ENCODE results near the gene UNKL.

Gene UNKL

DNA sequence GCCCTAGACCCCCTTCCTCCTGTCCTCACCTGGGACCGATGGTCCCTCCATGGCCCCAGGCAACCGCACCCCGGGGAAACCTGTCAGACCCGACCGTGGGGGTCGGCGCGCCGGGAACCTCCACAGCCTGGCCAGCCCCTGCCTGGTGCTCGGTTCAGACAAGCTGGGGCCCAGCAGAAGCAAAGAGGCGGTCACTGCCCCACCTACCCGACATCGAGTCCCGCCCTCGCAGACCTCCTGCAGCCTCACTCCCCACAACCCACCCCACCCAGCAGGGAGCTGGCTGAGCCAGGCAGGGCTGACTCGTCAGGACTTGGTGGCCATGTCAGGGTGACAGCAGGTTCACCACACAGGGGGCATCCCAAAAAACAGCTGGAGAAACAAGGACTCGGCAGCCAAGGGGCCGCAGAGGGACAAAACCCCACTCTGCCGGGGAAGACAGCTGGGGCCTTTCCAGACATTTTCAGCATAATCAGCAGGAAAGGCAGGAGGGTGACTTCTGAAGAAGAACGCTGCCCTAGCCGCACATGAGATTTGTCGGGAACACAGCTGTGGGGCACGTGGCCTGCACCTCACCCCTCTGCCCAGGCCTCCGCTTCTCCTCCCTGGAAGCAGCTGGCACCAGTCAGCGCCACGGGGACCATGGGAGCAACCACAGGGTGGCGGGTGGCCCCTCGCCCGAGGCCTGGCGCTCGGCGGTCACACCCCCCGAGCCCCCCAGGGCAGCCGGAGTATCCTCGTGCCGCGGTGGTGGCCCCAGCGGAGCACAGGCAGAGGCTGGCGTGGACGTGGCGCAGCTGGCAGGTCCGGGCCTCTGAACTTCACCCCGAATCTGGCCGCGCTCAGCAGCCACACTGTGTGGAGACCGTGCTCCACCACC lies 39.8 kb downstream of the UNKL start:
- CTCF ChIA-PET: no interaction called here
- peaks cover 14% of the 10 kb centered on the region for H3K4me1 Mint-ChIP-seq
- H3K36me3 Mint-ChIP-seq: peaks cover 5% of the 10 kb centered on the region
- H3K9me3 Mint-ChIP-seq: no peaks in the 10 kb centered on the region
- no peaks in the 10 kb centered on the region for H3K27me3 Mint-ChIP-seq
- H3K27ac Mint-ChIP-seq: no peak overlapping the region
- DNase-seq: no peak
- H3K4me3 Mint-ChIP-seq: no peak overlapping the region

DNA sequence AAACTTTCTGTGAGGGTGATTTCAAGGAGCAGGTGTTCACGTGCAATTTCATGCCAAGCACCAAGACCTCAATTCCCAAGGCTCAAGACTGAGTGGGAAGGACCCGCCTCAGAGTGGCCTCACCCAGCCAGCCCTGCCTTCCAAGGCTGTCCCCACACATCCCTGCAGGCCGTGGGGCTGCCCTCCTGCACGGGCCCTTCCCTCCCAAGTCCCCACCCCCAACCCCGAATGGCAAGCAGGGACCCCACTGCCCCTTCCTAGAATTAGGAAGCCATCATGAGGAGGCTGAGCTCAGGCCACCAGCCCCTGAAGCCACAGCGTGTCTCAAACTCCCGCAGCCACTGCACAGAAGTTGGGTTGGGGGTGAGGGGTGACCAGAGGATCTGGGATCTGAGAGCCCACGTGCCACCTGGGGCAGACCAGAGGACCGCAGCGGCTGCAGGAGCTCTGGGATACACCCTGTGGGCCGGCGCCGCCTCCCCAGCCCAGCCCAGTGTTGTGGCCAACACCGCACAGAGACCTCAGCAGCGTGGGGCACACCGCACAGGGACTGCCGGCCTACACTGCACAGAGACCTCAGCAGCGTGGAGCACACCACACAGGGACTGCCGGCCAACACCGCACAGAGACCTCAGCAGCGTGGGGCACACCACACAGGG lies 42.1 kb downstream of the UNKL start:
- CTCF ChIA-PET: no interaction called here
- no peaks in the 10 kb centered on the region for H3K27me3 Mint-ChIP-seq
- no peak for DNase-seq
- no peak overlapping the region for H3K4me3 Mint-ChIP-seq
- no peak overlapping the region for H3K27ac Mint-ChIP-seq
- peaks cover 5% of the 10 kb centered on the region for H3K36me3 Mint-ChIP-seq
- H3K9me3 Mint-ChIP-seq: no peaks in the 10 kb centered on the region
- H3K4me1 Mint-ChIP-seq: no peaks in the 10 kb centered on the region

DNA sequence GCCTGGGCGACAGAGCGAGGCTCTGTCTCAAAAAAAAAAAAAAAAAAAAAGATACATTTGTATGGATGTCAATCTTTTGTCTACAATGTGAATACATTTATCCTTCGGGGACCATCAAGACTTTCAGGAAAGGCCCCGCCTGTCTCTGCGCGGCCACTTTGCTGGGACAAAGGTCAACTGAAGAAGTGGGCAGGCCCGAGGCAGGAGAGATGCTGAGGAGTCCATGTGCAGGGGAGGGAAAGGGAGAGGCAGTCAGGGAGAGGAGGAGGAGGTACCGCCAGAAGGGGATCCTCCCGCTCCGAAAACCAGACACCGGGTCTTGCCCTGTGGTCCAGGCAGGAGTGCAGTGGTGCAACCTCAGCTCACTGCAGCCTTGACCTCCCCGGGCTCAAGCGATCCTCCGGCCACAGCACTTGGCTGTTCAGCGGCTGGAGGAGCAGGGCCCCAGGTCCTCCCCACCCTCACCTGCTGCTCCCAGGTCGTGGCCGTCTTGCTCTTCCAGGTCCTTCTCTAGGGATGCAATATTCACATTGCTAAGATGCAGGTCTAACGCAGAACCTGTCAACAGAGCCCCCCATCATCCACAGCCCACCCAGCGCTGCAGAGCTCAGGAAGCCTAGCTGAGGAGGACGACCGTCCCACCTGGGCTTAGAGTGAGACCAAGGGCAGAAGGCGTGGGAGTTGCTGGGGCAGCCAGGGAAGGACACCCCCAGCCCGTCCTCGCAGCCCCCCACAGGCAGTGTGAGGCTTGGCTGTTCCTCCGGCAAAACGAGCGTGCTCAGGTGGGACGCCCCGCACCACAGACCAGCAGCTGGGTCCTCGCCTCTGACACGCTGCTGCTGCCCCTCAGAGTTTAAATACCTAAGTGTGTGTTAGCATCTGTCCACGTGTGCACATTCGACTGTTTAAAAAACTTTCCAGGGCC lies 43.2 kb downstream of the UNKL start:
- CTCF ChIA-PET: no interaction called here
- no peak overlapping the region for H3K27ac Mint-ChIP-seq
- DNase-seq: no peak
- H3K36me3 Mint-ChIP-seq: peaks cover 3% of the 10 kb centered on the region
- H3K27me3 Mint-ChIP-seq: no peaks in the 10 kb centered on the region
- H3K4me3 Mint-ChIP-seq: no peak overlapping the region
- H3K4me1 Mint-ChIP-seq: no peaks in the 10 kb centered on the region
- no peaks in the 10 kb centered on the region for H3K9me3 Mint-ChIP-seq

DNA sequence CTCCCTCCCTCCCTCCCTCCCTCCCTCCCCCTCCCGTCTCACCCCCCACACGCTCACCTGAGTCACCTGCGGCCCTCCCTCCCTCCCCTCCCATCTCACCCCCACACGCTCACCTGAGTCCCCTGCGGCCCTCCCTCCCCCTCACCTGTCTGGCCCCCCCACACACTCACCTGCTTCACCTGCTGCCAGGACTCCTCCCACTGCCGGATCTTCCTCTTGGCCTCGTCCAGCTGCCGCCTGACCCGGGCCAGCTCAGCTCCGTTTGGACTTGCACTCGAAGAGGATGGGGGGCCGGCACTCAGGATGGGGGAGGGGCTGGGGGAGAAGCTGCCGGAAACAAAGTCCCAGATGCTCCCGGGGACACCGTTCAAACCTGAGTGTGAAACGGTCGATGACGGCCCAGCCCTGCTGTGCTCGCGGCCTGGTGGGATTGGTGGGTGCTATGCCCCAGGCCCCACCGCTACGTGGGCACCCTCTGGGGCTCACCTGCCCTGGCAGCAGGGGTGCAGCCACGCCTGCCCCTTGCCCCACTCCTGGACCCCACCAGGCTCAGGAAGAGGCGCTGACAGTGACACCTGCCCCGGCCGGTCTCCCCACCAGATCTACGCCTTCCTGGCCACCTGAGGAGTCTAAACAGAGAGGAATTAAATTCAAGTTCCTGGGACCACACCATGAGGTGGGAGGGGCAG lies 46.9 kb downstream of the UNKL start:
- Mint-ChIP-seq H3K4me1 (peaks cover 2% of the 10 kb centered on the region), H3K27me3 (no peaks in the 10 kb centered on the region), H3K9me3 (no peaks in the 10 kb centered on the region), H3K4me3 (no peak overlapping the region), H3K36me3 (peaks cover 8% of the 10 kb centered on the region), H3K27ac (no peak overlapping the region)
- CTCF ChIA-PET: no interaction called here
- DNase-seq: no peak

DNA sequence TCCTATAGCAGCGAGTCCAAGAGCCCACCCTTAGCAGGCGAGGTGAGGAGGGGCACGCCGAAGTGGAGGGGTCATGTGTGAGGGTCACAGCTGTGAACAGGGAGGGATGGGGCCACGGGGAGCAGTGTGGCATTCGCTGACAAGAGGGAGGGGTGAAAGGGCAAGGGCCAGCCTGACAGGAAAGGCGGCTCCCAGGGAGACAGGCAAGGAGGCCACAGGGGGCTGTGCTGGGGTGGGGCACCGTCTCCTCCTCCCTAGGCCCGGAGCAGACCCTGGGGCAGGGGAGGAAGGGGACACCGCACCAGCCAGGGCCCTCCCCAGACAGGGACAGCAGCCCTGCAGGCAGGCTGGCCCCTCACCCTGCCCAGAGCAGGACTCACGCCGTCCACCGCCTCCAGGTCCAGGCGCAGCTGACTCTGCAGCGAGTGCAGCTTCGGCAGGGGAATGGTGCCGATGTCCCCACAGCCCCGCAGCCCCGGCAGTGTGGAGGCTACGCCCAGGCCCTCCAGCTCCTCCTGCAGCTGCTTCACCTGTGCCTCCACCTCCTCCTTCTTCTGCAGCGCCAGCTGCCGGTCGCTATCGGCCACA lies 47.7 kb downstream of the UNKL start:
- no peak for DNase-seq
- CTCF ChIA-PET: no interaction called here
- Mint-ChIP-seq H3K4me1 (peaks cover 2% of the 10 kb centered on the region), H3K27ac (no peak overlapping the region), H3K4me3 (no peak overlapping the region), H3K9me3 (no peaks in the 10 kb centered on the region), H3K36me3 (peaks cover 8% of the 10 kb centered on the region), H3K27me3 (no peaks in the 10 kb centered on the region)

DNA sequence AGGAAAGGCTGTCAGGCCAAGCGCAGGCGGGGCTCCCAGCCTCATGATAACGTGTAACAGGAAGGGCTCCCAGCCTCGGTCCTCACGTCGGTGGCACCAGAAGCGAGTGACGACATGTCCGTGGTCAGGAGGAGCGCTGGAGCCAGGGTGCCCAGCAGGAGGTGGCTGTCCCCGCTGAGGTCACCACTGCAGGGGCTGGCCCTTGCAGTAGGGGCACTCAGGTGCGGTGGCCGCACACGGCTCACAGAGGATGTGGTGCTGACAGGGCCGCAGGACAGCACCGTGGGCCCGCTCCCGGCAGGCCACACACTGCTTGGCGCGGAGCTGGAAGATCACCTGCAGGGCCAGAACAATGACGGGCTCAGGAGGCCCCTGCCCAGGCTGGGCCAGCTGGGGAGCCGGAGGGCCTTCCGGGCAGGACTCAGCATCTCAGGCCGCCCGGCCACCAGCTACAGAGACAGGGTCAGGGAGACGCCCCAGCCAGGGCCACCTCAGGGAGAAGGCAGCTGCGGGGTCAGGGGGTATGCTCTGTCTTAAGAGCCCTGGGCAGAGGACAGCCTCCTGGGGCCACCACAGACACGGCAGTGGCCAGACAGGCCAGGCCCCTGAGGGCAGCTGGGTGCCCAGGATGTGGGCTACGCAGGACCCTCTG lies 48.3 kb downstream of the UNKL start:
- no peaks in the 10 kb centered on the region for H3K9me3 Mint-ChIP-seq
- DNase-seq: no peak
- no peak overlapping the region for H3K4me3 Mint-ChIP-seq
- H3K36me3 Mint-ChIP-seq: peaks cover 8% of the 10 kb centered on the region
- no peaks in the 10 kb centered on the region for H3K27me3 Mint-ChIP-seq
- H3K27ac Mint-ChIP-seq: no peak overlapping the region
- H3K4me1 Mint-ChIP-seq: peaks cover 2% of the 10 kb centered on the region
- CTCF ChIA-PET: interaction anchor here (1.3 kb wide), 1 partner anchor 23 kb away, joined by 3 read pairs; no protein-coding TSS in a partner anchor

DNA sequence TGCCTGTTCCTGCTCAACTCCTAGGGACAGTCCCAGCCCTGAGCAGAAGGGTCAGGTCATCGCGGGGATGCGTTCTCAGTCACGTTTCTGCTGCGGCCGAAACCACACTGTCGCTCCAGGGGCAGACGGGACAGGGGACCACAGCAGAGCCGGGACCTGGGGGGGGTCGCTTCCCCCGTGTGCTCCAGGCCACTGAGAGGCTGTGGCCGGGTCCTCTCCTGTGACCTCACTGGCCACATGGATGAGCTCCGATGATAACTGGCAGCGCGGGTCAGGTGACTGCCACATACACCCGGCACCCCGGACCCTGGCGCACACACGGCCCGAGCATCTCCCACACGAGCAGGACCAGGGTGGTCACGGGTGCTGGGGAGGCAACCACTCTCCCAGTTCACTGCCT lies 50.0 kb downstream of the UNKL start:
- CTCF ChIA-PET: interaction anchor here (0.9 to 2.5 kb wide), 9 partner anchors 15 to 359 kb away, joined by 3 to 14 read pairs (median 4); partner anchors contain the start of gene MAPK8IP3
- peaks cover 2% of the 10 kb centered on the region for H3K4me1 Mint-ChIP-seq
- no peaks in the 10 kb centered on the region for H3K9me3 Mint-ChIP-seq
- H3K27me3 Mint-ChIP-seq: no peaks in the 10 kb centered on the region
- peaks cover 8% of the 10 kb centered on the region for H3K36me3 Mint-ChIP-seq
- H3K27ac Mint-ChIP-seq: no peak overlapping the region
- DNase-seq: no peak
- no peak overlapping the region for H3K4me3 Mint-ChIP-seq

DNA sequence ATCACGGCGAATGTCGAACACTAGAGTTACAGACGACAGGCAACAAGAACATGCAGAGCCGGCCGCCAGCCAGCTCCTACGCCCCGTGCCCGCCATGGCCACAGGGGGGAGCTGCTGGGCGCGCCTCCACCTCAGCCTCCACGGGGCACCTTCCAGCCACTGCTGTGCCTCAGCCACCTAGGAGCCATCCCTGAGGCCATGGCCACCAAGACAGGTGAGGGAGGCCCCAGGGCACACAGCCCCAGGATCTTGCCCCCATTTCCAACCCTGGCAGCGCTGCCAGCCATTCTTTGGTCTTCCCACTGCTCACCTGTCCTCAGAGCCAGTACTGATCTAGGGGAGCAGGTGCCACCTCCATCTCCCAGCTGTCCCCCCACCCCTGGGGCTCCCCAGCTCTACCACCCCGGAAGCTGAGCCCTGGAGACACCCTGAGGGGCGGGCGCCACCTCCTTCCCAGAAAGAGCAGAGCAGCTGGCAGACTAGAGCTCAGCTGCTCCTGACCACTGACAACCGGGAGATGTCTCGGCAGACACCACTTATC lies 50.9 kb downstream of the UNKL start:
- CTCF ChIA-PET: interaction anchor here (0.6 to 2.5 kb wide), 10 partner anchors 10 to 360 kb away, joined by 3 to 14 read pairs (median 4); partner anchors contain the start of gene MAPK8IP3
- no peak overlapping the region for H3K27ac Mint-ChIP-seq
- no peak overlapping the region for H3K4me3 Mint-ChIP-seq
- H3K36me3 Mint-ChIP-seq: peaks cover 9% of the 10 kb centered on the region
- no peaks in the 10 kb centered on the region for H3K9me3 Mint-ChIP-seq
- H3K27me3 Mint-ChIP-seq: no peaks in the 10 kb centered on the region
- peak; percentile 78 for DNase-seq
- H3K4me1 Mint-ChIP-seq: peaks cover 2% of the 10 kb centered on the region

DNA sequence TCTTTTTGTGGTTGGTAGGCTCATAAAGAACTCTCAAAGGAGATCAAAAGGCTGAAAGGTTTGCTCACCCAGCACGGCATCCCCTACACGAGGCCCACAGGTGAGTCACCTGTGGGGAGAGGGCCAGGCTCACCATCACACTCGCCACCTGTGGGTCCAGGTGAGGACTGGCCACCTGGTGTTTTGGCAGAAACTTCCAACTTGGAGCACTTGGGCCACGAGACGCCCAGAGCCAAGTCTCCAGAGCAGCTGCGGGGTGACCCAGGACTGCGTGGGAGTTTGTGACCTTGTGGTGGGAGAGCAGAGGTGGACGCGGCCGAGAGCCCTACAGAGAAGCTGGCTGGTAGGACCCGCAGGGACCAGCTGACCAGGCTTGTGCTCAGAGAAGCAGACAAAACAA lies 51.7 kb downstream of the UNKL start:
- CTCF ChIA-PET: interaction anchor here (1.3 to 2.5 kb wide), 6 partner anchors 9 to 361 kb away, joined by 3 to 14 read pairs (median 6); partner anchors contain the start of gene MAPK8IP3
- DNase-seq: no peak
- H3K9me3 Mint-ChIP-seq: no peaks in the 10 kb centered on the region
- H3K4me1 Mint-ChIP-seq: peaks cover 4% of the 10 kb centered on the region
- H3K27me3 Mint-ChIP-seq: no peaks in the 10 kb centered on the region
- H3K27ac Mint-ChIP-seq: no peak overlapping the region
- H3K4me3 Mint-ChIP-seq: no peak overlapping the region
- H3K36me3 Mint-ChIP-seq: peaks cover 9% of the 10 kb centered on the region

DNA sequence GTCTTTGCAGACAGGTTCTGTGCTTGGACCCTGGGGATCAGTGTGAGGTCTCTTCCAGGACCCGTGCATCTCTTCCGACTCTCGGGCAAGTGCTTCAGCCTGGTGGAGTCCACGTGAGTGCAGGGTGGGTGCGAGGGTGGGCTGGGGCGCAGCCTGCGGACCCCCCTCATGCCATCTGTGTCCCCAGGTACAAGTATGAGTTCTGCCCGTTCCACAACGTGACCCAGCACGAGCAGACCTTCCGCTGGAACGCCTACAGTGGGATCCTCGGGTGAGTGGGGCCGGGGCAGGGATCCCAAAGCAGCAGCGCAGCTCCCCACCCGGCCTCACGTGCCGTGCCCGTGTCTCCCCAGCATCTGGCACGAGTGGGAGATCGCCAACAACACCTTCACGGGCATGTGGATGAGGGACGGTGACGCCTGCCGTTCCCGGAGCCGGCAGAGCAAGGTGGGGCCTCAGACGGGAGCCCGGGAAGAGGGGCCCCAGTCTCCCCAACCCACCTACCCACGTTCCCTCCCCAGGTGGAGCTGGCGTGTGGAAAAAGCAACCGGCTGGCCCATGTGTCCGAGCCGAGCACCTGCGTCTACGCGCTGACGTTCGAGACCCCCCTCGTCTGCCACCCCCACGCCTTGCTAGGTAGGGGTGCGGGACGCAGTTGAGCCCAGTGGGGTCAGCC lies 52.7 kb downstream of the UNKL start:
- Mint-ChIP-seq H3K27me3 (no peaks in the 10 kb centered on the region), H3K36me3 (peaks cover 9% of the 10 kb centered on the region), H3K9me3 (no peaks in the 10 kb centered on the region), H3K4me1 (peaks cover 4% of the 10 kb centered on the region), H3K4me3 (no peak overlapping the region), H3K27ac (no peak overlapping the region)
- CTCF ChIA-PET: interaction anchor here (2.5 kb wide), 1 partner anchor 51 kb away, joined by 12 read pairs; no protein-coding TSS in a partner anchor
- no peak for DNase-seq

DNA sequence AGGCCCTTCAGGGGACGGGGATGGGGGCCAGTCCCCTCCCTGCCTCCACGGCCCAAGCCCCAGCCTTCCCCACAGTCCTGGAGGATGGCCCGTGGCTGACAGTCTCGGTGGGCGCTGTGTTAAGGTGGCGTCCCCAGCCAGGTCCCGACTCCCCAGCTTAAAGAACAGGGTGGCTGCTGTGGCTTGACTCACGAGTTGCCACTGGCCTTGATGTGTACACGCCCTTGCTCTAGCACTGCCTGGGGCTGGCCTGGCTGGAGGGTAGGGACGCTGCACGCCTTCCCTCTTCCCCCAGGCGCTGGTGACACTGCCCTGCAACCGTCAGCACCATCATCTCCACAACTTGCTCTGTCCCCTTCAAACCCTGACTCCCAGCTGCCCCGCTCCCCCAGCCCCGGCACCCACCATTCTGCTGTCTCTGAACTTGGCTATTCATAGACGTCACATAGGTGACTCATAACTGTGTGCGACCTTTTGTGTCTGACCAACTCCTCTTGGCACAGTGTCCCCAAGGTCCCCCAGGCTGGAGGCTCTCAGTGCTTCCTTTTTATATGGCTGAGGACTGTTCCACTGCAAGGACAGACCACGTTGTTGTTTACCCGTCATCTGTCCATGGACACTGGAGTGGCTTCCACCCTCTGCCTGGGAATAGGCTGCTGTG lies 56.5 kb downstream of the UNKL start:
- CTCF ChIA-PET: no interaction called here
- Mint-ChIP-seq H3K4me3 (no peak overlapping the region), H3K9me3 (no peaks in the 10 kb centered on the region)

More for the DNA sequence above, 56.5 kb downstream of the UNKL start:
- no peaks in the 10 kb centered on the region for H3K27me3 Mint-ChIP-seq
- DNase-seq: no peak
- H3K36me3 Mint-ChIP-seq: peaks cover 1% of the 10 kb centered on the region
- peaks cover 15% of the 10 kb centered on the region for H3K4me1 Mint-ChIP-seq
- H3K27ac Mint-ChIP-seq: no peak overlapping the region

Measured in activated naive CD4-positive, alpha-beta T cell treated with anti-CD3 and anti-CD28 coated beads, Interleukin-2, amount 10 ng/mL, durations not matched to agents 7 days and 5 days (primary cell).